Gastroesophageal sphincter (tissue), 4 donors: ENCODE measurements around the gene FYB2. TPM values are rescaled to one million over a fixed set of nuclear protein-coding genes. Genes with fewer than 3 reads are reported as not detected.

Source experiments
- ATAC-seq: fragments of 150-250 bp; one replicate; pipeline ENCODE4 v1.9.1; 2016; ENCODE audit warnings: mild to moderate bottlenecking, moderate library complexity
- H3K27ac ChIP-seq, 4 donors: fragments of 200-600 bp; sonication (generic) in 3 of 4; 1 replicate in 3 of 4; 2 replicates in 1 of 4; pipeline ENCODE4 v1.5.1; 2016 to 2019
- H3K27me3 ChIP-seq: fragments of 200-600 bp; sonication (generic); one replicate; pipeline ENCODE4 v1.5.1; 2019
- H3K36me3 ChIP-seq, 2 donors: fragments of 200-600 bp; sonication (generic); one replicate each; pipeline ENCODE4 v1.5.1; 2019; ENCODE audit warnings: control low read depth in 1 of 2
- H3K4me1 ChIP-seq, 3 donors: fragments of 200-600 bp; sonication (generic); 1 replicate in 2 of 3; 2 replicates in 1 of 3; pipeline ENCODE4 v1.5.1; 2016 to 2019; ENCODE audit warnings: control low read depth in 2 of 3
- H3K4me3 ChIP-seq, 2 donors: fragments of 200-600 bp; sonication (generic); one replicate each; pipeline ENCODE4 v1.5.1; 2019; ENCODE audit warnings: mild to moderate bottlenecking in 1 of 2, moderate library complexity in 1 of 2
- H3K9me3 ChIP-seq, 3 donors: fragments of 200-600 bp; sonication (generic); one replicate each; pipeline ENCODE4 v1.5.1; 2017 to 2019; ENCODE audit warnings: control low read depth in 2 of 3
- CTCF ChIP-seq, 4 experiments: fragments of 200-600 bp in 2 of 4; fragments of 450-650 bp in 2 of 4; sonication (generic) in 1 of 4; IDR thresholded peaks; one replicate each; pipeline ENCODE4 v1.5.1; 2017 to 2019; ENCODE audit warnings: antibody characterized with exemption in 4 of 4, mild to moderate bottlenecking in 2 of 4, moderate library complexity in 2 of 4
- EP300 ChIP-seq: sonication (generic); formaldehyde crosslinking; IDR thresholded peaks from one replicate; pipeline ENCODE4 v1.6.1; 2017; ENCODE audit warnings: antibody characterized with exemption, mild to moderate bottlenecking
- POLR2A ChIP-seq, 2 donors: fragments of 450-650 bp; IDR thresholded peaks; one replicate each; pipeline ENCODE4 v1.6.1; 2017; ENCODE audit warnings: antibody characterized with exemption in 2 of 2, mild to moderate bottlenecking in 2 of 2, moderate library complexity in 1 of 2
- POLR2AphosphoS5 ChIP-seq: sonication (generic); formaldehyde crosslinking; IDR thresholded peaks from one replicate; pipeline ENCODE4 v1.6.1; 2017; ENCODE audit warnings: antibody characterized with exemption
- WGBS, 2 donors: methylation state at CpG; one replicate each; pipeline ENCODE4 v1.1.5; 2018; ENCODE audit warnings: low coverage in 1 of 2; 5-methylcytosine and 5-hydroxymethylcytosine counted together
- total RNA-seq, 4 donors: library from RNA; depleted of rRNA; stranded (reverse); fragments of >200 nt; gene quantifications; one replicate each; pipeline ENCODE4 v1.1.0, GENCODE V29; 2016

The FYB2 gene
- total RNA-seq, 4 donors from 2014 or later = 0.64 TPM; not detected in 3

DNA sequence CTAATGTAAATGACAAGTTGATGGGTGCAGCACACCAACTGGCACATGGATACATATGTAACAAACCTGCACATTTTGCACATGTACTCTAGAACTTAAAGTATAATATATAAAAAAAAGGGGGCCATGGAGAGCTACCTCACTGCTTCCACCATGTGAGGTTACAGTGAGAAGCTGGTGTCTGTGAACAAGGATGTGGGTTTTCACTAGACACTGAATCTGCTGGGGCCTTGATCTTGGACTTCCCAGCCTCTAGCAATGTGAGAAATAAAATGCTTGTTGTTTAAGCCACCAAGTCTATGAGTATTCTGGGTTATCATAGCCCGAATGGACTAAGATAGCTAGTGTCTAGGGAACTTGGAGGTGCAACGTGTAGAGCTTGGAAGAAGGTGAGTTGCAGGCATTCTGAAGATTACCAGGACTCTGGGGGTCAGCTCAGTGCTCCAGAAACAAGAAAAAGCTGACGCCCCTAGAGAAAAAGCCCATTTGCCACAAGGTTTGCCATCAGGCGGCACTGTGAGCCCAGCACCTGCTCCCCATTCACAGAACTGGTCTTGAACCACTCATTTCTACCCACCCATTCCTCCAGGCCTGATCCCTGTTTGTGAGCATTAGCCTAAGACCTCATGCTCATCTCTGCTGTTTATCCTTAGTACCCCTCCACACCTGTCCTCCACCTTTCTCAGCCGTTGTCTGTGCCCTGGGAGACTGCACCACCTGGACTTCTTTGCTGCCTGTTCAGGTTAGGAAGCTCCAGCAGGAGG lies 15.1 kb upstream of the FYB2 start:
- Histone ChIP-seq H3K4me1 (peaks cover 0 to 16% (median 0%) of the 10 kb centered on the region in 3 donors), H3K27ac (no peak overlapping the region), H3K4me3 (no peak overlapping the region), H3K9me3 (no peaks in the 10 kb centered on the region), H3K27me3 (no peaks in the 10 kb centered on the region), H3K36me3 (no peaks in the 10 kb centered on the region)
- ATAC-seq = no peak
- TF ChIP-seq POLR2A (IDR thresholded peaks at IDR 0.05) (no peak), POLR2AphosphoS5 (no peak), EP300 (no peak), CTCF (IDR thresholded peaks at IDR 0.05) (no peak)
- WGBS, 2 donors = 79 to 88% methylated on average over 2 to 3 of the region's 5 CpGs

DNA sequence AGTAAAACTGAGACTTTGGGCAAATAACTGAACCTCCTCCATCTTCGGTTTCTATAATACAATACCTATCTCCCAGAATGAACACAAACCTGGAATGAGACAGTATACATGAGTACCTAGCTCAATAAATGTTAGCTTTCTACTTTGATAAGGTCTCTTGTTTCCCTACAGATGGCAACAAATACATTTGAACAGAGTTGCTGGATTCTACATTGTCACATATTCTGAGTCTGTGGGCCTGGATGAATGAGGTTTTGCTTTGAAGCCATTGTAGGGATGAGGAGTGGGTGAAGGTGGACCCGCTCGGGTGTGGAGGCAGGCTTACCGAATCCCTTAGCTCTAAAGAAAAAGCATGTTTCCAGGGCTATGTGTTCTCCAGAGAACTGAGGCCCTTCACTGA lies 13.9 kb upstream of the FYB2 start:
- Histone ChIP-seq H3K36me3 (no peaks in the 10 kb centered on the region), H3K27me3 (peaks cover 7% of the 10 kb centered on the region), H3K27ac (peak overlapping the region in 3 of 4 donors; percentile 27 to 55 (median 52)), H3K4me1 (peaks cover 0 to 16% (median 0%) of the 10 kb centered on the region in 3 donors), H3K9me3 (no peaks in the 10 kb centered on the region), H3K4me3 (no peak overlapping the region)
- ATAC-seq = no peak
- no peak for TF ChIP-seq CTCF (IDR thresholded peaks at IDR 0.05)
- no peak for TF ChIP-seq POLR2A (IDR thresholded peaks at IDR 0.05)
- no peak for TF ChIP-seq POLR2AphosphoS5
- TF ChIP-seq EP300 = no peak
- WGBS, 2 donors = 91 to 100% methylated on average over 1 to 4 of the region's 4 CpGs

DNA sequence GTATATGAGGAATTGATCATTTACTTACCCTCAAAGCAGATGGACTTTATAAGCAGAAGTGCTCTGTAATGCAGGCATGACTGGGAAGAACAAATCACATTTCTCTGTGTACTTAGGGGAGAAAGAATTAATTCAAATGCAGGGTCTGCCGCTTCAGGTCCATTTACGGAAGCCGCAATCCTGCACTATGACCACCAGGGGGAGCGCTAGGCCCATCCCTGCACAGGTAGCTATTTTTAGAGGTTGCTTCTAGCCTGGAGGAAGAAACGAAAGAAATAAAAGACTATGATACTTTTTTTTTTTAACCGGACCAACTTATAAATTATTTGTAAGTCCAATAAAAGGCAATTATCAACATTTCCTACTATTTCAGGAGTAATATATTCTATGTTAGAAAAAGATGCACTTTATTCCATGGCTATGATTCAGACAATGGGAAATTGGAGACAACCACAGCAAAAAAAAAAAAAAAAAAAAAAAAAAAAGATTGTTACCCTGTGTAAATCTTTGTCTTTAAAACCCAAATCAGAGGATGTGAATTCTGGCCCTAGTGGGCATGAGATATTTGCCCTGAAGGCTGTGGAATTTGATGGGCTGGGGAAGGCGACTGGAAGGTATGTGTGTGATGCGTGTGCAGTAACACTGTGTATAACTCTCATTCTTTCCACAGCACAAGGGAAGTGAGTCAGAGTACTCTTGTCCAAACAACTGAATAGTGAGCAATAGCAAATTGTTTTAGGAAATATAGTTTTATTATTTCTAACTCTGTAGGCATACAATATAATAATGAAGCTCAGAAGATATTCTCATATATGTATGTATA lies 12.9 kb upstream of the FYB2 start:
- ATAC-seq = peak; percentile 92
- peak overlapping the region in 1 of 2 donors; percentile 18 for H3K4me3 ChIP-seq

DNA sequence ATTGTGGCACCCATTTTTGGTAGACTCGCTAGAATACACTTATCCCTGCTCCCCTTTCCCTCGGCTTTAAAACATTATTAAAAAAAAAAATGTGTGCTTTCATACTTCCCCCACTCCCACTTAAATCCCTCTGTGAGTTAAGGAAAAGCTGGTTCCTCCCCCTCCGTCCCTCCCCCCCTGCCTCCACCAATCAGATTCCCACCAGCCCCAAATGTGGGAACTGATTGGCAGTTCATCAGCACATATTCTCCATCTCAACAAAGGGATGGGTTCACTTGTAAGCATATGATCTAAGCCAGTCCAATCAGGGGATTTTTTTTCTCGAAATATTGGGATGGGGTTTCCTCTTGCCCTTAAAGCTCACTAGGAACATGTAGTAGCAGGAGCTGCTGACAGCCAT lies 10.8 kb upstream of the FYB2 start:
- ATAC-seq = no peak
- TF ChIP-seq POLR2A (IDR thresholded peaks at IDR 0.05) = no peak
- TF ChIP-seq EP300 = no peak
- no peak for TF ChIP-seq POLR2AphosphoS5
- no peak for TF ChIP-seq CTCF (IDR thresholded peaks at IDR 0.05)
- Histone ChIP-seq H3K36me3 (no peaks in the 10 kb centered on the region), H3K9me3 (no peaks in the 10 kb centered on the region), H3K4me3 (no peak overlapping the region), H3K27ac (no peak overlapping the region), H3K4me1 (peaks cover 0 to 16% (median 0%) of the 10 kb centered on the region in 3 donors), H3K27me3 (peaks cover 14% of the 10 kb centered on the region)
- WGBS, 2 donors = 71 to 83% methylated on average over 2 to 4 of the region's 4 CpGs

More for the DNA sequence above, 12.9 kb upstream of the FYB2 start:
- peak overlapping the region in 3 of 4 donors; percentile 41 to 55 (median 52) for H3K27ac ChIP-seq
- no peak for TF ChIP-seq POLR2A (IDR thresholded peaks at IDR 0.05)
- TF ChIP-seq POLR2AphosphoS5 = peak; percentile 69
- TF ChIP-seq CTCF (IDR thresholded peaks at IDR 0.05) = peak; percentile 90 to 98 (median 96)
- no peak for TF ChIP-seq EP300
- peaks cover 0 to 16% (median 0%) of the 10 kb centered on the region in 3 donors for H3K4me1 ChIP-seq
- peaks cover 14% of the 10 kb centered on the region for H3K27me3 ChIP-seq
- WGBS, 2 donors = 2% methylated on average over 8 of the region's 8 CpGs
- no peaks in the 10 kb centered on the region for H3K9me3 ChIP-seq
- no peaks in the 10 kb centered on the region for H3K36me3 ChIP-seq
